Lung (tissue), 12 donors: ENCODE results near the gene EEF1A2. TPM values are rescaled to one million over a fixed set of nuclear protein-coding genes. Genes with fewer than 3 reads are reported as not detected.
A peak's percentile ranks its signal among the peaks of the same experiment; 100 is the strongest.

Source experiments
- ATAC-seq: fragments of 200-7000 bp; cut with Tn5 transposase; one replicate; pipeline ENCODE4 v1.9.1; 2020; ENCODE audit warnings: moderate number of reproducible peaks; ENCODE audit not compliant: insufficient read depth, low FRiP score
- DNase-seq, 3 donors: peaks; one replicate each; pipeline ENCODE4 v3.0.0-alpha.2; 2013 to 2017
- H3K27ac ChIP-seq, 2 donors: one replicate each; pipeline ENCODE4 v1.5.1; 2013; ENCODE audit warnings: mild to moderate bottlenecking in 2 of 2, moderate library complexity in 2 of 2, control low read depth in 1 of 2, inconsistent platforms in 1 of 2, low read depth in 1 of 2, low read length in 1 of 2
- H3K27me3 ChIP-seq, 3 donors: one replicate each; pipeline ENCODE4 v1.5.1; 2013; ENCODE audit warnings: low read length in 2 of 3; ENCODE audit not compliant: control insufficient read depth in 3 of 3, insufficient read depth in 3 of 3
- H3K36me3 ChIP-seq, 4 donors: one replicate each; pipeline ENCODE4 v1.5.1; 2013; ENCODE audit warnings: low read length in 4 of 4, mild to moderate bottlenecking in 1 of 4, moderate library complexity in 1 of 4; ENCODE audit not compliant: control insufficient read depth in 4 of 4, insufficient read depth in 4 of 4
- H3K4me1 ChIP-seq, 5 donors: one replicate each; pipeline ENCODE4 v1.5.1; 2013; ENCODE audit warnings: low read length in 5 of 5, mild to moderate bottlenecking in 2 of 5, moderate library complexity in 1 of 5; ENCODE audit not compliant: control insufficient read depth in 5 of 5, insufficient read depth in 5 of 5
- H3K4me3 ChIP-seq: one replicate; pipeline ENCODE4 v1.5.1; 2013; ENCODE audit warnings: mild to moderate bottlenecking, control low read depth, moderate library complexity
- H3K9ac ChIP-seq, 2 donors: one replicate each; pipeline ENCODE4 v1.5.1; 2013; ENCODE audit warnings: low read length in 2 of 2, control low read depth in 1 of 2; ENCODE audit not compliant: insufficient read depth in 1 of 2
- H3K9me3 ChIP-seq, 4 donors: one replicate each; pipeline ENCODE4 v1.5.1; 2013; ENCODE audit warnings: low read length in 3 of 4, mild to moderate bottlenecking in 1 of 4, moderate library complexity in 1 of 4; ENCODE audit not compliant: control insufficient read depth in 4 of 4, insufficient read depth in 3 of 4
- CTCF ChIP-seq: IDR thresholded peaks from 2 replicates; pipeline ENCODE4 v1.5.1; 2012; ENCODE audit warnings: mild to moderate bottlenecking; ENCODE audit errors: control extremely low read depth, extremely low read depth
- WGBS, 2 donors: extraction: QIAGEN DNeasy Blood & Tissue Kit; methylation state at CpG; one replicate each; pipeline ENCODE4 v1.1.7; 2013; 5-methylcytosine and 5-hydroxymethylcytosine counted together
- polyA plus RNA-seq, 2 donors: library from polyadenylated mRNA; stranded (reverse); fragments of 200-250 nt; gene quantifications; one replicate each; pipeline ENCODE4 v1.2.1, GENCODE V29; 2013
- total RNA-seq, 2 donors: library from RNA; depleted of rRNA in 1 of 2; stranded (reverse); fragments of >200 nt in 1 of 2; gene quantifications; one replicate each; pipeline ENCODE4 v1.2.1, GENCODE V29; 2014 to 2021
- donor health status: control.
- donor health status: control.
- donor health status: Bipolar disorder and iron deficiency.
- donor health status: healthy.
- donor health status: DM: yes; HTN: yes; CAD: no.

The EEF1A2 gene
- total and polyA plus RNA-seq, 4 donors: 0.47 to 1.9 (median 1.0) TPM

DNA sequence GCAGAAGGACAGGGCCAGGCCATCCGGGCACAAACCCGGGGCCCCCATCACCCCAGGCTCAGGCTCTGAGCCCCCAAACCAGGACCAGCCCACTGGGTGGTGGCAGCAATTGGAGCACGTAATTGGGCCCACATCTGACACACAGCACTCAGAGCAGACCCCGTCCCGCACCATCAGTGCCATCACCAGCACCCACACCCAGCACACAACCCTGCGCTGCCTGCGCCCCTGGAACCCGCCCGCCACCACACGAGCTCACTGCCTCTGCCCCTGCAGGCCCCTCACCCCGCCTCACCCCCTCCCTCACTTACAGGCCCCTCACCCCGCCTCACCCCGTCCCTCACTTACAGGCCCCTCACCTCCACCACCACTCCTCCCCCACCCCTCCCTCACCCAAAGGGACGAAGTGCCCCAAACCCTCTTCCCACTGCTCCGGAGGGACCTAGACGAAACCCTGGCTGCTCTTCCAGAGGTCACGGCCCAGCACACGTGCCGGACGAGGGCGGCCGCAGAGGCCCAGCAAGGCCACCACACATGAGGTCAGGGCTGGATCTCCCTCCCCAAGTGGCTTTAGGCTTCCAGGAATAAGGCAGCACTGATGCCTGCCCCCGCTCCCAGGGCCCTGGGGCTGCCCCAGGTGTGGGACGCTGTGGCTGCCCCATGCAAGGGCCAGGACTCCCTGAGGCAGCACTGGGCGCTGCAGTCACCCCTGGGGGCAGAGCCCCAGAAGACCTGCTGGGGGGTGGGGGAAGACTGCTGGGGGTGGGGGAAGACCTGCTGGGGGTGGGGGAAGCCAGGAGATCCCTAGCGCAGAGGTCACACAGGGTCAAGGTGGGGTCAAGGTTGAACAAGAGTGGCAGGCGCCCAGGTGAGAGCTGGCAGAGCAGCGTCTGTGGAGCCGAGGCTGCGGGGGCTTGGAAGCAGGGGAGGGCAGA lies 48.8 kb downstream of the EEF1A2 start:
- no peak for TF ChIP-seq CTCF
- Histone ChIP-seq H3K9ac (no peak overlapping the region), H3K9me3 (peaks cover 0 to 2% (median 0%) of the 10 kb centered on the region in 4 donors), H3K27ac (no peak overlapping the region), H3K4me1 (peaks cover 0 to 33% (median 0%) of the 10 kb centered on the region in 5 donors), H3K4me3 (no peak overlapping the region), H3K27me3 (peaks cover 0 to 8% (median 6%) of the 10 kb centered on the region in 3 donors), H3K36me3 (no peaks in the 10 kb centered on the region)
- WGBS, 2 donors: 78 to 86% methylated on average over 29 to 30 of the region's 30 CpGs
- DNase-seq (no peak), ATAC-seq (no peak)

DNA sequence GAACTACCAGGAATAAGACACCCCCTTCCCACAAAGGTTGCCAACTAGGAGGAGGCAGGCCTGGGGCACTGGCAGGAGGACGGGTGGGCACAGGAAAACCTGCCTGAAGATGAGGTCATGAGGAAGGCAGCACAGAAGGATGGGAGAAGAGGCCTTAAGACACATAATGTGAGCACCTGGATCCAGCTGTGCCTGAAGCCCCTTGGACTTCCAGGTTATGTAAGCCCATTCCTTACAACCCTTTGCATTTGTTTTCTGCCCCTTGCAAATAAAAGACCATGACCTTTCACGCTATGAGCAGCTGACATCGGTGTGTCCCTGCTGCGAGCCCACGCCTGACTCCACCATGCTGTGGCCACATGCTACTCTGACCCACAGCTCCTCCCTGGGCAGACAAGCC lies 49.9 kb downstream of the EEF1A2 start:
- Histone ChIP-seq H3K27me3 (peaks cover 0 to 8% (median 6%) of the 10 kb centered on the region in 3 donors), H3K4me1 (peaks cover 0 to 23% (median 0%) of the 10 kb centered on the region in 5 donors), H3K36me3 (no peaks in the 10 kb centered on the region), H3K9me3 (no peaks in the 10 kb centered on the region), H3K9ac (no peak overlapping the region), H3K27ac (no peak overlapping the region), H3K4me3 (no peak overlapping the region)
- ATAC-seq (no peak), DNase-seq (no peak)
- TF ChIP-seq CTCF: no peak
- WGBS, 2 donors: 84 to 87% methylated on average over 5 of the region's 5 CpGs

- ATAC-seq: no peak
- 54 to 73% methylated on average over 18 of the region's 18 CpGs for WGBS, 2 donors
Observed at GRCh38 chr20:63448031-63448430, 50.9 kb downstream of the EEF1A2 start.

More at GRCh38 chr20:63448031-63448430, 50.9 kb downstream of the EEF1A2 start:
- no peak overlapping the region for H3K27ac ChIP-seq
- no peak overlapping the region for H3K9ac ChIP-seq
- peaks cover 0 to 8% (median under 1%) of the 10 kb centered on the region in 3 donors for H3K27me3 ChIP-seq
- no peak for TF ChIP-seq CTCF
- no peak overlapping the region for H3K4me3 ChIP-seq
- H3K36me3 ChIP-seq: no peaks in the 10 kb centered on the region
- peak; percentile 46 to 70 (median 54) for DNase-seq
- H3K9me3 ChIP-seq: no peaks in the 10 kb centered on the region
- peaks cover 0 to 18% (median 0%) of the 10 kb centered on the region in 5 donors for H3K4me1 ChIP-seq
